COLO668 (cell line): ENCODE data around the gene BRIX1.
"Not testable (repeated sequence)": the region's sequence is repeated elsewhere in the genome, so short reads cannot be mapped to it uniquely, and the experiment has no call there.

Experiments
- DNase-seq: peaks from one replicate; lab custom pipeline; 2025; ENCODE audit not compliant: unreplicated experiment; lab: John Stamatoyannopoulos, UW

Gene BRIX1

GRCh38 chr5:34914671-34915138 lies 806 bp upstream of the BRIX1 start:
- DNase-seq, result peak; percentile 60

DNA sequence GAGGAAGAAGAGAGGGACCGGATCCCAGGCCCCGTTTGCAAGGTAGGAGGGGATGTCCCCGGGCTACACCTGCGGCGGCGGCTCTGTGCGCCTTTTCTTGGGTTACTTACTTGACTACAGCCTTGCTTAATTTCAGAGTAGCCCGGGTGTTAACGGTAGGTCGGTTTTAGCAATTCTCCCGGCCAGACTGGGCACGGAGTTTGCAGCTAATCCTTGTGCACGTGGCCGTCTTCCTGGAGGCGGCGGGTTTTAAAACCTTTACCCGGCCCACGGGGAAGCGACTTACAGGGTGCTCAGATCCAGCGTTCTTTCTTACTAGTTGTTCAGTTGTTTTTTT lies 313 bp downstream of the BRIX1 start:
- no peak for DNase-seq

DNA sequence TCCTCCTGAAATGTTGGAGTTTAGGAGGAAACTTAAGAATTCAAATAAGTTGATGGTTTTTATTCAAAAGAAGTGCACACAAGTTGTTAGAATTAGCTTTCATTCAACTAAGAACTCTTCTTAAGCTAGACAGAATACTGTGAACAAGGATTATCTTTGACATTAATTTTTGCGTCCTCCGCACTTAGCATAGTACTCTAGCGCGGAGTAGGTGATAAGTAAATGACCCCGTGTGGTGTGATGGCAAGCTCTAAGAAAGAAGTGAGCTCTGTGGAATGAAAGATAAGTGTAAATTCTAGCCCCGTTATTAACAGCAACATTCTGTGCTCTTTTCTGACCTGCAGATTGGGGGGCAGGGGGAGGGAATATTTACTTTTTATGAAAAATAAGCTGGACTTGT lies 1.0 kb downstream of the BRIX1 start:
- DNase-seq, result no peak

- peak; percentile 69 for DNase-seq
Measured at GRCh38 chr5:34918025-34918424, 2.5 kb downstream of the BRIX1 start.

DNA sequence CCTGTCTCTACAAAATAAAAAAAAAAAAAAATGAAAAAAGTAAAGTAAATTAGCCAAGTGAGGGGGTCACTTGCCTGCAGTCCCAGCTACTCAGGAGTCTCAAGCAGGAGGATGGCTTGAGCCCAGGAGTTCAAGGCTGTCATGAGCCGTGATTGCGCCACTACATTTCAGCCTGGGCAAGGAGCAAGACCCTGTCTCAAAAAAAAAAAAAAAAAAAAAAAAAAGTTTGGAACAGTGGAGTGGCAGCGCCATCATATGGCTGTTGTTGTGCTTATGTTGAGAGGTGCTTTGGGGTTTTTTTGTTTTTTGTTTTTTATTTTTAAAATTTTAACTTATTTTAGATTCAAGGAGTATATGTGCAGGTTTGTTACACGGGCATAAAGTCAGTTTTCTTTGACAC lies 3.6 kb downstream of the BRIX1 start:
- DNase-seq, result no peak

DNA sequence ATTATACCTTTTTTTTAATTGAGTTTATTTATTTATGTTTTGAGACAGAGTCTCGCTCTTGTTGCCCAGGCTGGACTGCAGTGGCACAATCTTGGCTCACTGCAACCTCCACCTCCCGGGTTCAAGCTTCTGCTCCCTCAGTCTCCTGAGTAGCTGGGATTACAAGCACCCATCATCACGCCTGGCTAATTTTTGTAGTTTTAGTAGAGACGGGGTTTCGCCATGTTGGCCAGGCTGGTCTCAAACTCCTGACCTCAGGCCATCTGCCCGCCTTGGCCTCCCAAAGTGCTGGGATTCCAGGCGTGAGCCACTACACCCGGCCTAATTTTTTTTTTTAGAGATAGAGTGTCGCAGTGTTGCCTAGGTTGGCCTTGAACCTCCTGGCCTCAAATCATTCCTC lies 7.7 kb downstream of the BRIX1 start:
- not testable (repeated sequence) for DNase-seq

- DNase-seq, result no peak
Measured at GRCh38 chr5:34923694-34924461, 8.4 kb downstream of the BRIX1 start.

DNA sequence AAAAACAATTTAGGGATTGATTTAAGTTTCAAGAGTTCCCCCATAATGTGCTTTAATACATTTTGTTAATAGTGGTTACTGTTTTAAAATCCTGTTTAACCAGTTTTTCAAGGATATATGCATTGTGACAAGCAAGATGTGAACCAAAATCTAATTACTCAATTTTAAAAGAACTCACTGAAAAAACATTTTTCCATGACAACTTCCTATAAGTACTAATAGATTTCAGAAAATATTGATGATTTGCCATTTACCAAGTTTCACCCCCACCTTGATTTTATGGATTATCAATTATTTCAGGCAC lies 8.9 kb downstream of the BRIX1 start:
- no peak for DNase-seq

GRCh38 chr5:34926318-34926888 lies 10.9 kb downstream of the BRIX1 start:
- DNase-seq, result no peak

- no peak for DNase-seq
Measured at GRCh38 chr5:34927785-34928184, 12.3 kb downstream of the BRIX1 start.

GRCh38 chr5:34928267-34928666 lies 12.8 kb downstream of the BRIX1 start:
- DNase-seq, result no peak

- DNase-seq, result peak; percentile 99
Measured at GRCh38 chr5:34929134-34929719, 13.7 kb downstream of the BRIX1 start, which contains the start of gene DNAJC21. TSS of gene DNAJC21 (plus strand) at chr5:34929559. CDS start at chr5:34929820, 261 bp downstream.

DNA sequence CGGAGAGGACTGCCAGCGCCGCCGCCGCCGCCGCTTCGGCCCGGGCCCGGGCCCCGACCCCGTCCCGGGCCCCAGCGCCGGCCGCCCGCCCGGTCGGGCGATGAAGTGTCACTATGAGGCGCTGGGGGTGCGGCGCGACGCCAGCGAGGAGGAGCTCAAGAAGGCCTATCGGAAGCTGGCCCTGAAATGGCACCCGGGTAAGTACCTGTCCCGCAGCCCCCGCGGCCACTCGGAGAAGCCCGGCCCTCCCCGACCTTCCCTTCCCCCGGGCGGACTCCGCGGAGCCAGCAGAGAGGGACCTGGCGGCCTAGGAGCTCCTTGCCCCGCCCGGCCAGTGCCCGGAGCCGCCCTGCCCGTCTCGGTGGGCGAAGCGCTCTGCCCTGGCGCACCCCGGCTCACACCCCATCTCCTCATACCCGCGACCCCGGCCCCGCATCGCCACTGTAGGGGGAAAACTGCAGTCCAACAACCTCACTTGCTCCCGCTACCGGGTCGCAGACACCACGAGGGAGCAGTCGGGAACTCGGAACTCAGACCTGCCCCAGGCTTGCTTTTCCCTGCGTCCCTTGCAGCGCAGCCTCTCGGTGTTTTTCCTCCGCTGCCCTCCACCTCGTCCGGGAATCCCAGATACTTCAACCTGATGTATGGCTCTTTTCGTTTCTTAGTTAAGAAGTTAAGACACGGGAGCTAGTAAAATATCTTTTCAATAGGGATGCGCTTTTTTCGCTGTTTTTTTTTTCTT lies 14.4 kb downstream of the BRIX1 start:
- peak; percentile 90 for DNase-seq

- DNase-seq, result no peak
Measured at GRCh38 chr5:34930462-34930844, 14.9 kb downstream of the BRIX1 start.

- DNase-seq, result no peak
Measured at GRCh38 chr5:34930870-34931269, 15.4 kb downstream of the BRIX1 start.

DNA sequence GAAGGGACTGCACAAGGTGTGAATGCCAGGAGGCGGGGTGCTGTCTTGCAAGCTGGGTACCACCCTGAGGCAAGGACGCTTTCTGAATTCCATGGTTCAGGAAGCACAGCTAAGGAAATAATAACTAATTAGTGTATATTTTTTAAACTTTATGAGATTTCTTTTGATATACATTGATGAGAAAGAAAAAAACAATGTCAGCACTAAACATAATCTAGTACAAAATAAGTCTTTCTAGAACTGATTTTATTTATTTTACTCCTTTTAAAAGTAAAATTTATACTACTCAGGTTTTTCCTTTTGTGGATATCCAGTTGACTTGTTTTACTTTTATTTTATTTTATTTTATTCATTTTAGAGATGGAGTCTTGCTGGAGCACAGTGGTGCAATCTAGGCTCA lies 17.4 kb downstream of the BRIX1 start:
- no peak for DNase-seq

DNA sequence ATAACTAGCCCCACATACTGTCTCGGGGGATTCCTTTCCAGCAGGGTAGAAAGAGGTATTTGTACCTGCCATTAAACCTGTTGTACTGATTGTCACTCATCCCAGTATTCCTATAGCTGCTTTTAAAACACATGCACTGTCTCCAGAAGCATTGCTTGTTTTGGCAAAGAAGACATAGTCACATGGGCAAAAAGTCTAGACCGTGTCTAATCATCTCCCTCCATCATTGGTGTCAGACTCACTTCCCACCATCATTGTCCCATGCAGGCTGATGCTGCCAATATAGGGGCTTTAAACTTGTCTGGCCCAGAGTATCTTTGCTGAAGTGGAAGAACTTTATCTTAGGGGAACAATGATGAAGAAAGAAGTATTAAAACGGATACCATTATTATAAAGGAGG lies 26.4 kb downstream of the BRIX1 start:
- DNase-seq, result no peak

DNA sequence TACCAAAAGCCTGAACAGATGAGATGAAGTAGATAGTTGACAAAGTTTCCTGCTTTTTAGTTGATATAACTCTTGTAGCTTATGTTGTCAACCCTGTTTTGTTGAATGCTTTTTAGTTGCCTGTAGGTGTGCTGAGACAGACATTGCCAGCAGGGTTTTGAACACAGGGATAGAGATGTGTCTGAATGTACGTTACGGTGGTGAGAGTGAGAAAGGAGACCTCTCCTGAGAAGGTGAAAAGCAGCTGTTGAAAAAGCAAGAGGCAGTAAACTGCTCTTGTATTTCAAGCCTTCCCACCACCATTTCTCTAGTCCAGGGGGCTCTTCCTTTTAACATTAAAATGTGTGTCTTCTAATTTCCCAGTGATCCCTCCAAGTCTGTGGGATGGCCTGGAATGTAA lies 28.5 kb downstream of the BRIX1 start:
- no peak for DNase-seq

- DNase-seq, result no peak
Measured at GRCh38 chr5:34944460-34945047, 29.0 kb downstream of the BRIX1 start.

- DNase-seq, result no peak
Measured at GRCh38 chr5:34957321-34957720, 41.8 kb downstream of the BRIX1 start.

- no peak for DNase-seq
Measured at GRCh38 chr5:34957857-34958690, 42.6 kb downstream of the BRIX1 start.
